Suppressor macrophage (primary cell): ENCODE data around the gene BAIAP2L2.
"Not testable (repeated sequence)": the region's sequence is repeated elsewhere in the genome, so short reads cannot be mapped to it uniquely, and the experiment has no call there.

ENCODE experiments used
- DNase-seq, 4 experiments: peaks; one replicate each; pipeline ENCODE4 v3.0.0-alpha.2; 2020 to 2022
- total RNA-seq, 17 experiments: gene quantifications; one replicate each; lab custom pipeline; 2026; ENCODE audit warnings: mixed read lengths in 6 of 17, inconsistent platforms in 3 of 17; lab: John Stamatoyannopoulos, UW

BAIAP2L2 gene, protein sequence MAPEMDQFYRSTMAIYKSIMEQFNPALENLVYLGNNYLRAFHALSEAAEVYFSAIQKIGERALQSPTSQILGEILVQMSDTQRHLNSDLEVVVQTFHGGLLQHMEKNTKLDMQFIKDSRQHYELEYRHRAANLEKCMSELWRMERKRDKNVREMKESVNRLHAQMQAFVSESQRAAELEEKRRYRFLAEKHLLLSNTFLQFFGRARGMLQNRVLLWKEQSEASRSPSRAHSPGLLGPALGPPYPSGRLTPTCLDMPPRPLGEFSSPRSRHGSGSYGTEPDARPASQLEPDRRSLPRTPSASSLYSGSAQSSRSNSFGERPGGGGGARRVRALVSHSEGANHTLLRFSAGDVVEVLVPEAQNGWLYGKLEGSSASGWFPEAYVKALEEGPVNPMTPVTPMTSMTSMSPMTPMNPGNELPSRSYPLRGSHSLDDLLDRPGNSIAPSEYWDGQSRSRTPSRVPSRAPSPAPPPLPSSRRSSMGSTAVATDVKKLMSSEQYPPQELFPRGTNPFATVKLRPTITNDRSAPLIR
- total RNA-seq = 0 to 3.2 (median 0) reads per million in 17 experiments

DNA sequence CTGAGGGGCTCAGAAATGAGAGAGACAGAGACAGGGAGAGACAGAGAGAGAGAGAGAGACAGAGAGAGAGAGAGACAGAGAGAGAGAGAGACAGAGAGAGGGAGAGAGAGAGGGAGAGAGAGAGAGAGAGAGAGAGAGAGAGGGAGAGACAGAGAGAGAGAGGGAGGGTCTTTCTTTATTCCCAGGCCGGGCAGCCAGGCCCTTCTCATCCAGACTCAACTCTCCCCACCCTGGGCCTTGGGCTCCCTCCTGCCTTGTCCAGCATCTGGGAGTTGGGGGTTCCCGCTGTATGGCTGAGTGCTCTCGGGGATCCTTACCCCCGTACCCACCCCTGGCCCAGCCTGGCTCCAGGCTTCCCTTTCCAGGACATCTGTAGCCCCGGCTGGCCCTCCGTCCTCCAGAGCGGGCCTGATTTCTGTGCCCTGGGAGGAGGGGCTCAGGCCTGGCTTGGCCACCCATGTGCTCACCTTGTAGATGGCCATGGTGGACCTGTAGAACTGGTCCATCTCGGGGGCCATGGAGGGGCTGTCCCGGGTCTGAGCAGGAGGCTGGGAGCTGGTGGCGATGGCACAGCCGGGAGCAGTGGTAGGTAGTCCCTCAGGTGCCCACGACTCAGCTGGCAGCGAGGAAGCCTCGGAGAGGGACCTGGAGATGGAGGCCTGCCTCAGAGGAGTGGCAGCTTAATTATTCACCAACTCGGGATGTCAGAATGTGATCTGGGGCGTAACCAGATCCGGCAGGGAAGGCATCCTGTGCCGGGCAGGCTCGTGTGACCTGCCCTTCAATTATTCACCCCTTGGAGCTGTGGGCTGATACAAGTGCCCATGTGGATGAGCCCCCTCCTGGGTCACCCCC, at the start of gene BAIAP2L2:
BAIAP2L2 (minus strand) TSS at position 677 of the 855 bp plus-strand sequence; CDS start at position 518, 159 bp downstream.
- no peak for DNase-seq

GRCh38 chr22:38155703-38156102, 45.2 kb upstream of the BAIAP2L2 start:
- DNase-seq = no peak

- not testable (repeated sequence) for DNase-seq
Measured at GRCh38 chr22:38154563-38154915, 44.1 kb upstream of the BAIAP2L2 start.

DNA sequence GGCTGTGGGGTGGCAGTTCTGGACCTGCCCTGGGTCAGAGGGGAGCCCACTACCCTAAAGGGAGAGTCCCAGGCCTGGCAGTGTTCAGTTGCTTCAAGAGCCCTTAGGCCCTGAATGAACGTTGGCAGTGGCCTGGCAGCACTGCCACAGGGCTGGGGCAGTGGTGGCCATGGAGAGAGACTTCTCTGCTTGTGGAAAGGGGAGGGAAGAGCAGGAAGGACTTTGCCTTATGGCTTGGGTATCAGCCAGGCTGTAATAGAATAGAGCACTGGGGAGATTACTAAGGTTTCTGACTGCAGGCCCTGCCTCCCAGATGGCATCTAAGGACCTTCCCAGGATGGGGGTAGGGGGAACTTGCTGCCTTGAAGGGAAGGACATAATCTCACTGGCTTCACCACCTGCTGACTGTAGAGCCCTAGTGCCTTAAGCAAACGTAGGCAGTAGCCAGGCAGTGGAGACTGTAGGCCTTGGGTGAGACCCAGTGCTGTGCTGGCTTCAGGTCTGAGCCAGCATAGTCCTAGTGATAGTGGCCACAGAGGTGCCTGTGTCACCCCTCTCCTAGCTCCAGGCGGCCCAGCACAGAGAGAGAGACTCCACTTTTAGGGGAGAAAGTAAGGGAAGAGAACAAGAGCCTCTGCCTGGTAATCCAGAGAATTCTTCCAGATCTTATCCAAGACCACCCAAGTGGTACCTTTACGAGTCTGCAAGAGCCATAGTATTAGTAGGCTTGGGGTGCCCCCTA, 43.5 kb upstream of the BAIAP2L2 start:
- no peak for DNase-seq

- peak in 2 of 4 experiments; percentile 42 to 51 for DNase-seq
Measured at GRCh38 chr22:38151126-38151500, 40.6 kb upstream of the BAIAP2L2 start.

DNA sequence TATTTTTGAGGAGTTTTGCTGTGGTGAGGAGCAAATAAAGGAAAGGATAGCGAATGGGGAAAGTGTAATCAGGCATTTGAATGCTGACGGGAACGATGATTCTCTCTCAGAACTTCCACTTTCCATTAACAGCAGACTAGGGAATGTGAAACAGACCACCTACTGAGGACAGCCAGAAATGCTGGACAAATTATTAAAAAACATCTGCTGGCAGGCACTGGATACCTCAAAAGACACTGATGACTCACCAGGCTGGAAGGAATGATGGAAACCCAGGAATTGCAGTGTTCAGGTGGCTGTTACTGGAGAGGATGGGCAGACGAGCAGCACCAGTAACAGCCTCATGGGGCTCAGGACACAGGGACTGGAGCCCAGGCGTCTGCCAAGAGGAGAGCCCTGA, 37.8 kb upstream of the BAIAP2L2 start:
- DNase-seq = peak in 3 of 4 experiments; percentile 36 to 52 (median 50)

DNA sequence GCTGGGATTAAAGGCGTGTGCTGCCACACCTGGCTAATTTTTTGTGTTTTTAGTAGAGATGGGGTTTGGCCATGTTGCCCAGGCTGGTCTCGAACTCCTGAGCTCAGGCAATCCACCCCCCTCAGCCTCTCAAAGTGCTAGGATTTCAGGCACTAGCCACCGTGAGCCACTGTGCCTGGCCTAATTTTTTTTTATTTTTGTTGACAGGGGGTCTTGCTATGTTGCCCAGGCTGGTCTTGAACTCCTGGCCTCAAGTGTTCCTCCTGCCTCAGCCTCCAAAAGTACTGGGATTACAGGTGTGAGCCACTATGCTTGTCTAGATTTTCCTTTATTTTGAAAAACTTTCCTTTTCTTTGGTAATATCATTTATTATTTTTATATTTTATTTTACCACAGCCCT, 35.7 kb upstream of the BAIAP2L2 start:
- DNase-seq = not testable (repeated sequence)

DNA sequence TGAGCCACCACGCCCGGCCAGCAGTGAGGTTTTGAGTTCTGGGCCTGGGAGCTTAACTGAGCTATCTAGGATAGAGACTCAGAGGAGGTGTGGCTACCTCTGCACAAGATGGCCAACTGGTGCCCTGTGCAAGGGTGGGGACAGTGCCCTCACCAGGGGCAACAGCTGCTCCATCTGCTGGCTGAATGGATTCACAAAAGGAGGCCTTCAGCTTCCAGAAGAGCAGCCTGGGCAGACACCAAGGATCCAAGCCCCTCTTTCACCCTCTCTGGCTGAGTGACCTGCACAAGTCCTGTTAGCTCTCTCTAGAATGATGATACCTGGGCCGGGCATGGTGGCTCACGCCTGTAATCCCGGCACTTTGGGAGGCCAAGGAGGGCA, 33.5 kb upstream of the BAIAP2L2 start:
- DNase-seq = peak in 2 of 4 experiments; percentile 18 to 25

DNA sequence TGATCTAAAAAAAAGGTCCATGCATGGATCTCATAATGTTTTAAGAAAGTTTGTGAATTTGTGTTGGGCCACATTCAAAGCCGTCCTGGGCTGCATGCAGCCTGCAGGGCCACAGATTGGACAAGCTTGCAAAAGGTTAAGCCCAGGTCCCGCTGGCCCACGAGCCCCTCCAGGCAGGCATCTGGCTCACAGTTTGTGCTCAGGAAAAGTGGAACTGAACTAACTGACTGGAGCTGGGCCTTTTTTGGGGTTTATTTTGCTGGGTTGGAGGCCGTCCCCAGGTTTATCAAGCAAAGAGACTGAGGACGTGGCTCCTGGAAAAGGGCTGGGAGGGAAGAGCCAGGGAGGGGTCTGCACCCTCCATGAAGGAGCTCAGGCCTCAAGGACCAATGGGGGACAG, 32.1 kb upstream of the BAIAP2L2 start:
- DNase-seq = no peak

GRCh38 chr22:38141217-38141973, 30.9 kb upstream of the BAIAP2L2 start:
- no peak for DNase-seq

DNA sequence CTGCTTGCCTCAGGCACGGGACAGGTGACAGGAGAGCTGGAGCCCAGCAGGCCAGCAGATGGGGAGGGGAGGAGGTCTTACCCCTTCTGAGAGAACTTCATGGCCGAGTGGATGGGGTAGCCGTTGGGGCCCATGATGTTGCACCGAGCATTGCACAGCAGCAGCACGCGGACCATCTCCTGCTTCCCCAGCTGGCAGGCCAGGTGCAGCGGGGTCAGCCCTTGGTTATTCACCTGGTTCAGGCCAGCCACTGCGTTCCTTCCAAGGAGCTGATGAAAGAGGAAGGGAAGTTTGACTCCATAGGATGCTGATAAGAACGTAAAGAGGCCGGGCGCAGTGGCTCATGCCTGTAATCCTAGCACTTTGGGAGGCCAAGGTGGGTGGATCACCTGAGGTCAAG, 29.4 kb upstream of the BAIAP2L2 start:
- no peak for DNase-seq

- DNase-seq = no peak
Measured at GRCh38 chr22:38138961-38139360, 28.5 kb upstream of the BAIAP2L2 start.

DNA sequence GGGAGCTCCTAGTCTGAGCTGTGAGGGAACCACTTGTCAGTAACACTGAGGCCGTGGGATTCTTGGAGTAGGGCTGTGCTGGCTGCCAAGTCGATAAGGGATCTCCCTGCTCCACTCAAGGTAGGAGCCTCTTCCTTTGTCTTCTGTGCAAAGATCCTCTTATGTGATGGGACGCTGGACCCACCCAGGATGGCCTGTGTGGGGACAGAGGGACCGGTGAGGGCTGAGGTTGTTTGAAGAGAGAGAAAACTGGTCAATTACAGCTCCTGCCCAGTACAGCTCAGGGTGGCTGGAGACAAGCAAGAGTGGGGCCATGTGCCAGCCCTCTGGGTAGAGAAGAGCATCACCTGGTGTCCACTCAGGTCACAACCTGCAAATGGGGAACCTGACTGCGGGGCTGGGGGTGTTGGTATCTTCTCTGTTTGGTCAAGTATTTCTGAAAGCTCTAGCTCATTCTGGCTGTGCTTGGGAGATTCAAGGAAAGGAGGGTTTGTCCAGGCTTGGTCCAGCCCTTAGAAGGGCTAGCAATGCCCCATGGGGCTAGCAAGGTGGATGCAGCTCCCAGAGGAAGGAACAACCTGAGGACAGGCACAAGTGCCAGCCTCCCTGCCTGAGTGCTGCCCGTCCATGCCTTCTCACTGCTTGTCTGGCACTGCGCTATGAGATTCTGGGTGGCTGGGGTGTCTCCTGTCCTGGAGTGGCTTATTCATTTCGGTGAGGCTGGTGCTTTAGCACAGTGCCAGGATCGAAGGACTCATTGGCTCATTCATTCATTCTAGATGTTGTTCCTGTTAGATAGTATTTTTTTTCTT, 27.6 kb upstream of the BAIAP2L2 start:
- no peak for DNase-seq

GRCh38 chr22:38136607-38137006, 26.1 kb upstream of the BAIAP2L2 start:
- peak in 2 of 4 experiments; percentile 22 to 44 for DNase-seq

GRCh38 chr22:38135133-38135706, 24.7 kb upstream of the BAIAP2L2 start:
- DNase-seq = peak; percentile 81 to 92 (median 87)

- no peak for DNase-seq
Measured at GRCh38 chr22:38133331-38133730, 22.8 kb upstream of the BAIAP2L2 start.

DNA sequence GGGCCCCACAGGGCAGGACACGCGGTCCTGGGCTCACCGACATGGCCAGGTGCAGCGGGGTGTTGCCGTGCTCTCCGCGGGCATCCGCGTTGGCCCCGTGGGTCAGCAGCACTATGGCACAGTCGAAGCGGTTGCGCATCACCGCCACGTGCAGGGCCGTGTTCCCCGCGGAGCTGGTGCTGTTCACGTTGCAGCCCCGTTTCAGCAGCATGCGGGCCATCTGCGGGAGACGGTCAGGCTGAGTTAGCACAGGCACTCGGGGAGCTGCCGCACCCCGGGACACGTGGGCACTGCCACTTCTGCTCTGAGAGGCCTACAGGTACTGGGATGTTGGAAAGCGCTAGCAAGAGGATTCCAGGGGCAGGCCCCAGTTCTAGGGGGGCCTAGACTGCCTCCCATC, 22.3 kb upstream of the BAIAP2L2 start:
- DNase-seq = no peak

- DNase-seq = no peak
Measured at GRCh38 chr22:38132136-38132535, 21.7 kb upstream of the BAIAP2L2 start.

DNA sequence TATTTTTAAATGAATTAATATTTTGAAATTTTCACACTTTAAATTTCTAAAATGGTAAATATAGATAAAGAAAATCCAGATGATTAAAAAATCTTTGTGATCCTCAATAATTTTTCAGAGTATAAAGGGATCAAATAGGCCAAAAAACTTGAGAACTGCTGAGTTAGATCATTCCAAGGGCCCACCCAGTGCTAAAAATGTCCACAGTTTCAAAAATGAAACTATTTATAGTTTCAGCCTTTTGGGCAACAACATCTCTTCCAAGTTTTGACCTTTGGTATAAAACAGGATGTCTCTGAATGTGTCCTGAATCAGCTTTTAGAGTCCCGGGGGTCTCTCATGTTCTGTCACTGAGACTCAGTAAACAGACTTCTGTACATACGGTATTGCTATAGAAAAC, 20.9 kb upstream of the BAIAP2L2 start:
- DNase-seq = no peak

DNA sequence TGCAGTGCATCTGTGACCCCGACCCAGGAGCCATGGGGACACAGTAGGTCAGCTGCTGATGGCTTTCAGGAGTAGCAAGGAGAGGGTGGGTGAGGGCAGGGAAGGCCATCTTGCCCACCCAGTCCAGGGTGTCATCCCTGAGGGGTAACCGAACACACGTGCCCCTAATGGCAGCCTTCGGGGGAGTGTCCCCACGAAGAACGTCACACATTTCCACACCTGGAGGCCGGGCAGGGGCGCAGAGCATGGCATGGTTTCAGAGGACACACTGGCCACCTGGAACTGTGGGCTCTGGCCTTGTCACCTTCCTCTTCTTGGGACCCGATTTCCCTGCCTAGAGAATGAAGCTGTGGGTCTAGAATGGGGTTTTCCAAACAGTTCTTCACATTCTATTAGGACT, 19.4 kb upstream of the BAIAP2L2 start:
- no peak for DNase-seq

- no peak for DNase-seq
Measured at GRCh38 chr22:38129021-38129420, 18.5 kb upstream of the BAIAP2L2 start.
